Mammary epithelial cell (primary cell): Measurements from ENCODE around the gene CBFA2T3.

Experiments
- EZH2 ChIP-seq: IDR thresholded peaks from 2 replicates; pipeline ENCODE4 v1.6.1; 2012; ENCODE audit warnings: low read length, inconsistent platforms, borderline replicate concordance
- TF ChIP-seq, protein P1 (sequence below), 2 donors: IDR thresholded peaks in 1 of 2; conservative IDR thresholded peaks in 1 of 2; 2 replicates each; pipeline ENCODE4 v1.5.1; 2011 to 2012; ENCODE audit warnings: inconsistent platforms in 2 of 2, low read length in 2 of 2, mild to moderate bottlenecking in 2 of 2, control low read depth in 1 of 2, low read depth in 1 of 2; ENCODE audit not compliant: insufficient read depth in 1 of 2; ENCODE audit errors: extremely low read depth in 1 of 2

DNA sequence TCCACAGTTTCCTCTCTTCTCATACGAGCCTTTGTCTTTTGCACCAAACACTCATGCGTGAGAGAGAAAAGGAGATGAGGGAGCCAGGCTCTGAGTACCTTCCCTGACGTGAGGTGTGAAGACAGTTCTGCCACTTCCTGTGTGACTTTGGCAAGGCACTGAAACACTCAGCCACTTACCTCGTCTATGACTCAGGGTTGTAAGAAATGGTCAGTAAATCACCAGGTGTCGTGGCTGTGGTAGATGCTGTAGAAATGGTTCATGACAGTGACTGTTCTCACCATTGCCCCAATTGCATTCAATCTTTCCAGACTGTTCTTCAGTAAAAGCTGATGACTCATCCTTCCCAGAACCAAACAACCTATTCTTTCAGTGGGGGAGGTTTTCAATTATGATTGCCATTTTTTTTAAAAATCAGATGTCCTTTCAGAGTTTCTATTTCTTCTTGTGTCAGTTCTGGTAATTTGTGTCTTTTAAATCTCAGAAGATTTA is 49.2 kb upstream of the CBFA2T3 start:
- TF ChIP-seq, protein P1, sequence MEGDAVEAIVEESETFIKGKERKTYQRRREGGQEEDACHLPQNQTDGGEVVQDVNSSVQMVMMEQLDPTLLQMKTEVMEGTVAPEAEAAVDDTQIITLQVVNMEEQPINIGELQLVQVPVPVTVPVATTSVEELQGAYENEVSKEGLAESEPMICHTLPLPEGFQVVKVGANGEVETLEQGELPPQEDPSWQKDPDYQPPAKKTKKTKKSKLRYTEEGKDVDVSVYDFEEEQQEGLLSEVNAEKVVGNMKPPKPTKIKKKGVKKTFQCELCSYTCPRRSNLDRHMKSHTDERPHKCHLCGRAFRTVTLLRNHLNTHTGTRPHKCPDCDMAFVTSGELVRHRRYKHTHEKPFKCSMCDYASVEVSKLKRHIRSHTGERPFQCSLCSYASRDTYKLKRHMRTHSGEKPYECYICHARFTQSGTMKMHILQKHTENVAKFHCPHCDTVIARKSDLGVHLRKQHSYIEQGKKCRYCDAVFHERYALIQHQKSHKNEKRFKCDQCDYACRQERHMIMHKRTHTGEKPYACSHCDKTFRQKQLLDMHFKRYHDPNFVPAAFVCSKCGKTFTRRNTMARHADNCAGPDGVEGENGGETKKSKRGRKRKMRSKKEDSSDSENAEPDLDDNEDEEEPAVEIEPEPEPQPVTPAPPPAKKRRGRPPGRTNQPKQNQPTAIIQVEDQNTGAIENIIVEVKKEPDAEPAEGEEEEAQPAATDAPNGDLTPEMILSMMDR (conservative IDR thresholded peaks at IDR 0.05 in 1 of 2, IDR thresholded peaks at IDR 0.05 in 1 of 2; ENCODE audit: extremely low read depth in 1 of 2, insufficient read depth in 1 of 2, low read depth in 1 of 2, low read length in 2 of 2), result no peak
- TF ChIP-seq EZH2, result no peak
